HL-60/S4 treated with retinoic acid at 250 ng/mL for 4 days and 3 days (cell line): ENCODE measurements around the gene TNNT1.
"Not testable (repeated sequence)": the region's sequence is repeated elsewhere in the genome, so short reads cannot be mapped to it uniquely, and the experiment has no call there.

Experiments used
- in situ Hi-C: fragments of 300-500 bp; cut with MboI; formaldehyde crosslinking; loops from 2 replicates; pipeline ENCODE4 v1.7.0; 2022; ENCODE audit warnings: low sequenced_read_pairs

Gene TNNT1, protein sequence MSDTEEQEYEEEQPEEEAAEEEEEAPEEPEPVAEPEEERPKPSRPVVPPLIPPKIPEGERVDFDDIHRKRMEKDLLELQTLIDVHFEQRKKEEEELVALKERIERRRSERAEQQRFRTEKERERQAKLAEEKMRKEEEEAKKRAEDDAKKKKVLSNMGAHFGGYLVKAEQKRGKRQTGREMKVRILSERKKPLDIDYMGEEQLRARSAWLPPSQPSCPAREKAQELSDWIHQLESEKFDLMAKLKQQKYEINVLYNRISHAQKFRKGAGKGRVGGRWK

DNA sequence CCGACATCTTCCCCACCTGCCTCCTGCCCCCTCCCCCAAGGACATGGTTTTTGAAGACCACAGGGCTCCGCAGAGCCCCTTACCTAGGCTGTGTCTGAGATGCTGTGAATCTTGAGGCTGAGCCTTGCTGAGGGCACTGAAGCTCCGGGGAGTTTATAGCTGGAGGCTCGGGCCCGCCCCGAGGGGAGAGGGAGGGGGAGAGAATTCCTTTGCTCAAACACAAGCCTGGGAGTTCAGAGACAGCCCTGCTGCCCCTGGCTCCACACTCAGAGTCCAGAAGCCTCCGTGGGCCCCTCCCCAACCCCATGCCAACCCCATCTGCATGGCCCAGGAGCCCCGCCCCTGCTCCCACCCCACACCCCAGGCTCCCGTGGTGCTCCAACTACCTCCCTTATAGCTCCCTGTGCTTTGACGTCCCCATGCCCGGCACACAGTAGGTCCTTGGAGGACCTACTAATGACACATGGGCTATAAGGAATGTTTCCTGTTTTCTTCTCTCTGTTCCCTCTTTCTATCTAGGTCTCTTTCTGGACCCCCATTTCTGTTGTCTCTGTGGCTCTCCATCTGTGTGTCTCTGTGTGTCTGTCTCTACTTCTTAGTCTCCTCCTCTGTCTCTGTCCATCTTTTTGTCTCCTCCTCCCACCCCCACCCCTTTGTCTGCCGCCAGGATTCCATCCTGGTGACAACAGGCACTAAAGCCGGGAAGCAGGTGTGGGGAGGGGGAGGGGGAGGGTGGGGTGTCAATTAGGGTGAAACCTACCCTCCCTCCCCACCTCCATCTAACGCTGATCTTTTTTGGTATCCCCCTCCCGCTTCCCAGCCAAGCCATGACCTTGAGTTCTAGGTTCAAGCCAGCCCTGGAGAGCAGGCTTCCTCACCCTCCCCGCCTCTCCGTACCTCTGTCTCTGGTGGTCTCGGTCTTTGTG is at the start of gene TNNT1:
TSS of gene TNNT1 (minus strand) at position 129 of the 926 bp plus-strand sequence. CDS start 2,049 bp downstream, outside the sequence.
- in situ Hi-C loops = loop anchor here (10.0 kb wide), 1 partner anchor 475 kb away; the partner anchor contains the start of gene ZNF784

DNA sequence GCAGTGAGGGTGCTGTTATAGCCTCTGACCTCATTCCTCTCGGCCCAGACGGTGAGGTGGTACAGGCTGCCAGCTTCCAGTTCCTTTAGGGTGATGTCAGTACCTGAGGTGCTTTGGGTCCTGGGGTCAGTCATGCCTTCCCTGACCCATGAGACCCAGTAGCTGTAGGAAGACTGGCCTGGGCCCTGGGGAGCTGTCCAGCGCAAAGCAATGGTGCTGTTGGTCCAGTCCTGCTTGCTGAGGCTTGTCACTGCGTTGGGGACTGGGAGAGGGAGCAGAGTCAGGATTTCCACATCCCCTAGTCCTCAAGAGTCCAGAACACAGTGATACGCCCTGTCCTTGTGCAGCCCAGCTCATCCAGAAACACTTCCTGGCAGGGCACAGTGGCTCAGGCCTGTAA is 49.6 kb upstream of the TNNT1 start:
- in situ Hi-C loops = no loop called here

DNA sequence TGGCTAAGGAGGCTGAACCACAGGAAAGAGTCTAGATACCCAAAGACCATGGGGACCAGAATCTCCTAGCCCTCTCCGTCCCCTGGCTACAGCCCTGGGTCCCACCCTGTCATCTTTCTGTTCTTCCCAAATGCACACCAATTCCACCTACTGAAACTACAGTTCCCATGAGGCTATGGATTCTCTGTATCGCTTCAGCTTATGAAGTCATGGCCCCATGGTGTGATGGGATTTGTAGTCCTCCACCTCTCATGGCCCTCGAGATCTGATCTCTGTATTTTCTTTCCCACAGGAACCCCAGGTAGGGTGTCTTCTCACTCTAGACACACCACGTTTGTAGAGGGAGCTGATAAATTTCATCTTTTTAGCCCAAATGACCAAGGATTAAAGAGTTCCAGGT is 48.5 kb upstream of the TNNT1 start:
- in situ Hi-C loops = no loop called here

GRCh38 chr19:55196803-55197202 is 47.8 kb upstream of the TNNT1 start:
- in situ Hi-C loops = no loop called here

- in situ Hi-C loops = no loop called here
Measured at GRCh38 chr19:55193481-55193880, 44.5 kb upstream of the TNNT1 start.

GRCh38 chr19:55189403-55189835 is 40.4 kb upstream of the TNNT1 start:
- in situ Hi-C loops = no loop called here

- in situ Hi-C loops = no loop called here
Measured at GRCh38 chr19:55188625-55189024, 39.6 kb upstream of the TNNT1 start.

GRCh38 chr19:55186080-55186479 is 37.1 kb upstream of the TNNT1 start:
- in situ Hi-C loops = no loop called here

DNA sequence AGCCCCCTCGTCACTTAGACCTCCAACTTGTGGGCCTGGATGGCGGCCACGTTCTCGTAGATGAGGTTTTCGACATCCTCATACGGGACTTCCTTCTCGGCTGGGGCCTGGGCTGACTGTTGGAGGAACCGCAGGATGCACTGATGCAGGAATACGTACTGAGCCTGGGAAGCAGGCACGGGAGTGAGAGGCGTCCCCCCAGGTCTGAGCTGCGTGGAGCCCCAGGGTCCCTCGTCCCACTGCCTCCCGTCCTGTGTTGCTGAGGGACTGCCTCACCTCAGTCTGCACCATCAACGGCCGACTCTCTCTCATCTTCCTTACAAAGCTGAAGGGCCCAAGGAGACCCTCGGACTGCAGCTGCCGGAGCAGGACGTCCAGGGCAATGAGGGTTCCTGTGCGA is 32.7 kb upstream of the TNNT1 start:
- in situ Hi-C loops = no loop called here

GRCh38 chr19:55179606-55180484 is 30.8 kb upstream of the TNNT1 start, which contains the start of gene SYT5:
Gene SYT5, minus strand, starts transcription at chr19:55180289. Its CDS starts 1,248 bp downstream, at chr19:55179041.
- in situ Hi-C loops = no loop called here

DNA sequence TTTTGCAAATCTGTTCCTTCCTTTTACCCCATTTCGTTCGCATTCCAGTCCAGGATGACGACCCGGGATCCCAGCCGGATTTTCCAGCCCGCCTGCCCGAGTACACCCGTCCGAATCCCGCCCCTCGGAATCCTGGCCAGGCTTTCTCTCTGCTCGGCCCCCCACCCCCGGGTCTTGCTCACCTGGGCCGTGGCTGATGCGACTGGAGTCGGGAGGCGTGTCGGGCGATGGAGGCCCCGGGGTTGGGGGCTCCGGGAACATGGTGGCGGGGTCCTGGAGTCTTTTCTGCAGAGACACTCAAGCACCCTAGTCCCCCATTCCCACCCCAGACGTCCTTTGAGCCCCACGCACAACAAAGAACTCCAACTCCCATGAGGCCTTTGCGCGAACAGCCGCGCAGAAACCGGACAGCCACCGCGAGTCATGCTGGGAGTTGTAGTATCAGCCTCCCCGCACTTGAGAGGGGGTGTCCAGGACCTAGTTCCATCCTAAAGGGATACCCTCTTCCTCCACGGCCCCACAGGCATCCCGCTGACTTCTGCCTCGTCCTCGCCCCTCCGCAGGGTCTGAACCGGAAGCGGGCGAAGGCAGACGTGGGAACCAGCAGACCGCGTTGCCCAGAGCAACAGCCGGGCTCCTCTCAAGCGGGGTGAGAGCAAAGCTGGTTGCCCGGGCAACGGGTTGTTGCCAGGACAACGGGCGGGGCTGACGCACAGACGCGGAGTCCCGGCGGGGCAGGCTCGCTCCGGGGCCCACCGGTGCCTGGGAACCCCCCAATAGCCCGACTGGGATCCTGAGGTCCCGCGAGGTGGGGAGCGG is 30.0 kb upstream of the TNNT1 start:
- in situ Hi-C loops = no loop called here

- in situ Hi-C loops = no loop called here
Measured at GRCh38 chr19:55176076-55176475, 27.1 kb upstream of the TNNT1 start.

DNA sequence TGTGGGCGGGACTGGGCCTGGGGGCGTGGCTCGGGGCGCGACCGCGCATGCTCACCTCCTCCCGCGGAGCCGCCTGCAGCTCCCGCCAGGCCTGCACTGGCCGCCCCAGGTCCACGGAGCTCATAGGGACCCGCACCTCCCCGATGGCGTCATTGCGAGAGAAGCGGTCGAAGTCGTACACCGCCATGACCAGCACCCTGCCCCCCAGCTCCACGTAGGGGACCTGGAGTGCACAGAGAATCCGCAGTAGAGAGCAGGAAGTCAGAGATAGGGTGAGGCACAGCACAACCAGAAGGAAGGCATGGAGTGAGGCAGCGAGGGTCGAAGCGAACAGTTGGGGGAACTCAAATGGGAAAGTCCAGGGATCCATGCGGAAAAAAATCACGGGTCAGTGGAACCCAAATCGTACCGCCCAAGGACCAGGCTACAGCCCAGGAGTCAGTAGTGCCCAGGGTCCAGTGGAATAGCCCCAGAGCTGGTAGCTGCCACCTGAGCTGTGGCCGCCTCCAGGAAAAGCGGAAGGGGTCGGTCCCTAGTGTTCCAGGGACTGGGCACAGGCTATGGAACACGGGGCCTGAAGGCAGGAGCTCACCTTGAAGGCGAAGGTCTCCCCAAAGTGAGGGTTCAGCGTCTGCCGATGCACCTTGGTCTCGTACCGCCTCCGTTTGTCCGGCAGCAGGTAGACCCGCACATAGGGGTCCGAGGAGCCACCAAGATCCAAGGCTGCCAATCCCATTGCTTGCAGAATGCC is 26.3 kb upstream of the TNNT1 start:
- in situ Hi-C loops = no loop called here

- in situ Hi-C loops = no loop called here
Measured at GRCh38 chr19:55174425-55175116, 25.6 kb upstream of the TNNT1 start.

DNA sequence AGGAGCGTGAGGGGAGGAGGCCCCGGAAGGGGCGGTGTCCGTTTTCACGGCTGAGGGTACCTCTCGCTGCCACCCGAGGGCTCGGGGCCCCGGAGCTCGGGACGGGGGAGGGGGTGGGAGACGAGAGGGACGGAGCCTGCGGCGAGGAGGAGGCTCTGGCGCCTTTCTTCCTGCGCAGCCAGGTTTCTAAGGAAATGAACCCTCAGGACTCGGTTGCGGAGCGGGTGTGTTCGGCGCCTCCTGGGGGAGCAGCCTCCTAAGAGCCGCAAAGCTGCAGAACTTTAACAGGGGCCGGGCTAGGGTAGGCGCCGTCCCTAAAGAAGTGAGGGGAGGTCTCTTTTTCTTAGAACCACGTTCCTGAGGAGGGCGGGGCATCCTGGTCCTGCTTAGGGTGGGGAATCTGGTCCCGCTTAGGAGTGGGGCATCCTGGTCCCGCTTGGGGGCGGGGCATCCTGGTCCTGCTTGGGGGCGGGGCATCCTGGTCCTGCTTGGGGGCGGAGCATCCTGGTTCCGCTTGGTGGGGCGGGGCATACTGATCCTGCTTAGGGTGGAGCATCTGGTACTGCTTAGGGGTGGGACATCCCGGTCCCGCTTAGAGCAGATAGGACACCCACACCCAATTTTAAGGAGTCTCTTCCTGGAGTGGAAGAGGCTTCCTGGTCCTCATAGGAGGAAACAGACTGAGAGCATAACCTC is 24.9 kb upstream of the TNNT1 start:
- in situ Hi-C loops = no loop called here

- in situ Hi-C loops = no loop called here
Measured at GRCh38 chr19:55173186-55173713, 24.2 kb upstream of the TNNT1 start.

- in situ Hi-C loops = no loop called here
Measured at GRCh38 chr19:55172741-55173140, 23.7 kb upstream of the TNNT1 start.

GRCh38 chr19:55172318-55172717 is 23.3 kb upstream of the TNNT1 start:
- in situ Hi-C loops = not testable (repeated sequence)
